Loucy (cell line): ENCODE data around the gene CD244.
A peak's percentile ranks its signal among the peaks of the same experiment; 100 is the strongest.

Experiments
- H2AFZ ChIP-seq: fragments of 200-600 bp; sonication (generic); 2 replicates; pipeline ENCODE4 v1.6.0; 2016; ENCODE audit warnings: antibody characterized with exemption, mild to moderate bottlenecking, low read length, moderate library complexity
- H3F3A ChIP-seq: fragments of 200-600 bp; 2 replicates; pipeline ENCODE4 v1.6.0; 2016; ENCODE audit warnings: antibody characterized with exemption, low read depth, mild to moderate bottlenecking
- H3K27me3 ChIP-seq: fragments of 200-600 bp; sonication (generic); 2 replicates; pipeline ENCODE4 v1.6.1; 2014; ENCODE audit warnings: low read length, mild to moderate bottlenecking; ENCODE audit not compliant: insufficient read depth, poor library complexity, severe bottlenecking
- H3K36me3 ChIP-seq: fragments of 200-600 bp; sonication (generic); 2 replicates; pipeline ENCODE4 v1.6.1; 2016; ENCODE audit warnings: low read length; ENCODE audit not compliant: insufficient read depth
- H3K4me1 ChIP-seq: fragments of 200-600 bp; sonication (generic); 2 replicates; pipeline ENCODE4 v1.5.1; 2014; ENCODE audit warnings: low read length, mild to moderate bottlenecking; ENCODE audit not compliant: insufficient read depth, poor library complexity, severe bottlenecking
- H3K4me2 ChIP-seq: fragments of 200-600 bp; sonication (generic); 2 replicates; pipeline ENCODE4 v1.6.0; 2014; ENCODE audit warnings: antibody characterized with exemption, low read length, low read depth, mild to moderate bottlenecking; ENCODE audit not compliant: poor library complexity, severe bottlenecking
- H3K4me3 ChIP-seq: fragments of 200-600 bp; sonication (generic); 2 replicates; pipeline ENCODE4 v1.5.1; 2014; ENCODE audit warnings: low read length, mild to moderate bottlenecking, mixed read lengths; ENCODE audit not compliant: poor library complexity, severe bottlenecking
- H3K79me2 ChIP-seq: fragments of 200-600 bp; sonication (generic); 2 replicates; pipeline ENCODE4 v1.6.1; 2014; ENCODE audit warnings: low read length; ENCODE audit not compliant: insufficient read depth
- H3K9ac ChIP-seq: fragments of 200-600 bp; sonication (generic); 2 replicates; pipeline ENCODE4 v1.6.0; 2014; ENCODE audit warnings: mild to moderate bottlenecking, low read depth, low read length, moderate library complexity; ENCODE audit not compliant: poor library complexity, severe bottlenecking
- H3K9me2 ChIP-seq: fragments of 200-600 bp; sonication (generic); replicated peaks from 2 replicates; pipeline ENCODE4 v1.6.1; 2016; ENCODE audit warnings: low read depth, low read length, mixed read lengths
- H3K9me3 ChIP-seq: fragments of 200-600 bp; sonication (generic); 2 replicates; pipeline ENCODE4 v1.6.1; 2014; ENCODE audit warnings: mild to moderate bottlenecking, antibody characterized with exemption, low read length, low read depth; ENCODE audit not compliant: insufficient read depth
- H4K20me1 ChIP-seq: fragments of 200-600 bp; sonication (generic); 2 replicates; pipeline ENCODE4 v1.6.0; 2014; ENCODE audit warnings: antibody characterized with exemption, low read length, mild to moderate bottlenecking; ENCODE audit not compliant: insufficient read depth, poor library complexity, severe bottlenecking
- CTCF ChIP-seq: fragments of 200-600 bp; sonication (generic); conservative IDR thresholded peaks from 2 replicates; pipeline ENCODE4 v1.5.1; 2014; ENCODE audit warnings: mild to moderate bottlenecking, antibody characterized with exemption, low read length
- EZH2phosphoT487 ChIP-seq: fragments of 200-600 bp; IDR thresholded peaks from 2 replicates; pipeline ENCODE4 v1.6.1; 2018; ENCODE audit warnings: antibody characterized with exemption, mild to moderate bottlenecking, moderate library complexity, borderline replicate concordance

Gene CD244

GRCh38 chr1:160800645-160801408, 61.9 kb downstream of the CD244 start:
- no peaks in the 10 kb centered on the region for H4K20me1 ChIP-seq
- TF ChIP-seq EZH2phosphoT487 (no peak), CTCF (no peak)
- H3K36me3 ChIP-seq = no peaks in the 10 kb centered on the region
- H3K79me2 ChIP-seq = no peaks in the 10 kb centered on the region
- H3K4me3 ChIP-seq = no peak overlapping the region
- H3K27me3 ChIP-seq = peaks cover 11% of the 10 kb centered on the region
- peak overlapping the region; percentile 26 for H3K4me2 ChIP-seq
- peaks cover 19% of the 10 kb centered on the region for H3K4me1 ChIP-seq
- no peak overlapping the region for H2AFZ ChIP-seq
- no peaks in the 10 kb centered on the region for H3K9me3 ChIP-seq
- no peaks in the 10 kb centered on the region for H3K9me2 ChIP-seq
- H3K9ac ChIP-seq = no peak overlapping the region
- no peaks in the 10 kb centered on the region for H3F3A ChIP-seq

DNA sequence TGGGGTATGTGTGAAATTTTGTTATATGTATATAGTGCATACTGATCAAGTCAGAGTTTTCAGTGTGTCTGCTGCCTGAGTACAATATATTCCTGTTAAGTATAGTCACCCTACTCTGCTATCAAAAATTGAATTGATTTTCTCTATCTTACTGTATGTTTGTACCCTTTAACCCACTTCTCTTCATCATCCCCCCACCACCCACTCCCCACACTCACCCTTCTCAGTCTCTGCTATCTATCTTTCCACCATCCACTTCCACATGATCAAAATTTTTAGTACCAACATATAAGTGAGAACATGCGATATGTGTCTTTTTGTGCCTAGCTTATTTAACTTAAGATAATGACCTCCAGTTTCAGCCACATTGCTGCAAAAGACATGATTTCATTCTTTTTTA, 62.5 kb downstream of the CD244 start:
- H3K4me1 ChIP-seq = peaks cover 19% of the 10 kb centered on the region
- no peaks in the 10 kb centered on the region for H4K20me1 ChIP-seq

DNA sequence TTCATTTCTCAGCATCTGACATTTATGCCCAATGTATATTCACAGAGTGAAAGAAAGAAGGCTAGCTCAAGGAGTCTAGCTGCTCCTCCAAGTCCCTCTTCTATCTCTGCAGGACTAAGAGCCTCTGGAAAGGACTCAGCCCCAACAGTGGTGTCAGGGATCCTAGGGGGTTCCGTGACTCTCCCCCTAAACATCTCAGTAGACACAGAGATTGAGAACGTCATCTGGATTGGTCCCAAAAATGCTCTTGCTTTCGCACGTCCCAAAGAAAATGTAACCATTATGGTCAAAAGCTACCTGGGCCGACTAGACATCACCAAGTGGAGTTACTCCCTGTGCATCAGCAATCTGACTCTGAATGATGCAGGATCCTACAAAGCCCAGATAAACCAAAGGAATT, 63.0 kb downstream of the CD244 start:
- TF ChIP-seq CTCF (no peak), EZH2phosphoT487 (no peak)
- Histone ChIP-seq H3F3A (no peaks in the 10 kb centered on the region), H3K4me1 (peaks cover 19% of the 10 kb centered on the region), H3K4me2 (no peak overlapping the region), H3K9me2 (no peaks in the 10 kb centered on the region), H2AFZ (no peak overlapping the region), H3K27me3 (peaks cover 4% of the 10 kb centered on the region), H3K9me3 (no peaks in the 10 kb centered on the region), H3K79me2 (no peaks in the 10 kb centered on the region), H4K20me1 (no peaks in the 10 kb centered on the region), H3K36me3 (no peaks in the 10 kb centered on the region), H3K9ac (no peak overlapping the region), H3K4me3 (no peak overlapping the region)

More for the DNA sequence above, 62.5 kb downstream of the CD244 start:
- H3K36me3 ChIP-seq = no peaks in the 10 kb centered on the region
- TF ChIP-seq EZH2phosphoT487 (no peak), CTCF (no peak)
- no peak overlapping the region for H3K9ac ChIP-seq
- peaks cover 9% of the 10 kb centered on the region for H3K27me3 ChIP-seq
- no peak overlapping the region for H3K4me2 ChIP-seq
- H3K4me3 ChIP-seq = no peak overlapping the region
- no peaks in the 10 kb centered on the region for H3K9me3 ChIP-seq
- no peaks in the 10 kb centered on the region for H3K79me2 ChIP-seq
- no peaks in the 10 kb centered on the region for H3F3A ChIP-seq
- H3K9me2 ChIP-seq = no peaks in the 10 kb centered on the region
- no peak overlapping the region for H2AFZ ChIP-seq
